HepG2 (cell line): ENCODE measurements around the gene NELFB. TPM values are rescaled to one million over a fixed set of nuclear protein-coding genes. Genes with fewer than 3 reads are reported as not detected.

Experiments used
- ATF2 ChIP-seq: sonication (generic); formaldehyde crosslinking; IDR thresholded peaks from 2 replicates; pipeline ENCODE4 v1.4.0; 2020; ENCODE audit warnings: missing genetic modification reagents
- BHLHE40 ChIP-seq: IDR thresholded peaks from 2 replicates; pipeline ENCODE4 v1.6.1; 2011; ENCODE audit warnings: low read length, improper control_type of control experiment
- CC2D1A ChIP-seq: sonication (generic); formaldehyde crosslinking; IDR thresholded peaks from 2 replicates; pipeline ENCODE4 v1.8.1; 2023; ENCODE audit warnings: mild to moderate bottlenecking, missing genetic modification reagents
- CREB3 ChIP-seq: sonication (generic); formaldehyde crosslinking; IDR thresholded peaks from 2 replicates; pipeline ENCODE4 v1.5.0; 2020; ENCODE audit warnings: missing genetic modification reagents
- DMTF1 ChIP-seq: sonication (generic); formaldehyde crosslinking; IDR thresholded peaks from 2 replicates; pipeline ENCODE4 v1.4.0; 2020; ENCODE audit warnings: mild to moderate bottlenecking, missing genetic modification reagents
- DPF2 ChIP-seq: sonication (generic); formaldehyde crosslinking; IDR thresholded peaks from 2 replicates; pipeline ENCODE4 v1.4.0; 2020; ENCODE audit warnings: mild to moderate bottlenecking, low read depth, missing genetic modification reagents, borderline replicate concordance
- GABPB1 ChIP-seq: IDR thresholded peaks from 2 replicates; pipeline ENCODE4 v1.6.1; 2016; ENCODE audit warnings: mild to moderate bottlenecking, missing genetic modification reagents, moderate library complexity, missing compliant biosample characterization
- KLF13 ChIP-seq: sonication (generic); formaldehyde crosslinking; IDR thresholded peaks from 2 replicates; pipeline ENCODE4 v1.4.0; 2020; ENCODE audit warnings: mild to moderate bottlenecking, missing genetic modification reagents
- MTF1 ChIP-seq: sonication (generic); formaldehyde crosslinking; IDR thresholded peaks from 2 replicates; pipeline ENCODE4 v1.5.0; 2020; ENCODE audit warnings: missing genetic modification reagents
- SP5 ChIP-seq: IDR thresholded peaks from 2 replicates; pipeline ENCODE4 v1.6.1; 2016; ENCODE audit warnings: low read depth, borderline replicate concordance
- ZBTB40 ChIP-seq, 2 experiments: fragments of 450-650 bp in 1 of 2; sonication (generic) in 1 of 2; formaldehyde crosslinking in 1 of 2; IDR thresholded peaks; 2 replicates each; pipeline versions ENCODE4 v1.6.1 to v1.8.0; 2016 to 2022; ENCODE audit warnings: antibody characterized with exemption in 1 of 2, mild to moderate bottlenecking in 1 of 2, missing genetic modification reagents in 1 of 2
- ZNF124 ChIP-seq: sonication (generic); formaldehyde crosslinking; IDR thresholded peaks from 2 replicates; pipeline ENCODE4 v1.4.0; 2020; ENCODE audit warnings: missing genetic modification reagents
- ZNF232 ChIP-seq: sonication (generic); formaldehyde crosslinking; IDR thresholded peaks from 2 replicates; pipeline ENCODE4 v1.4.0; 2020; ENCODE audit warnings: missing genetic modification reagents, borderline replicate concordance
- ZNF652 ChIP-seq: IDR thresholded peaks from 2 replicates; pipeline ENCODE4 v1.6.1; 2016; ENCODE audit warnings: low read depth, borderline replicate concordance
- ZNF709 ChIP-seq: sonication (generic); formaldehyde crosslinking; IDR thresholded peaks from 2 replicates; pipeline ENCODE4 v1.5.0; 2020; ENCODE audit warnings: mild to moderate bottlenecking, missing genetic modification reagents
- polyA plus RNA-seq, 8 experiments: library from polyadenylated mRNA; depleted of rRNA in 3 of 8; stranded (reverse) in 7 of 8; unstranded in 1 of 8; fragments of >200 nt; fragmentation: Illumina TruSeq in 4 of 8; extraction: Trizol in 4 of 8; gene quantifications; 2 replicates each; pipeline versions ENCODE4 v1.2.1 to v1.2.3, GENCODE V29; 2011 to 2016; ENCODE audit warnings: low read depth in 4 of 8, missing spikeins in 1 of 8, mixed read lengths in 1 of 8; ENCODE audit not compliant: insufficient read depth in 1 of 8
- total RNA-seq, 5 experiments: library from RNA; depleted of rRNA; stranded (reverse); fragments of >200 nt; fragmentation: Illumina TruSeq; extraction: Trizol; gene quantifications; 2 replicates each; pipeline ENCODE4 v1.2.3, GENCODE V29; 2016; ENCODE audit warnings: low read depth in 1 of 5

NELFB gene
- total and polyA plus RNA-seq, 2 of the 13 experiments (the other 11 are each of a cell fraction or from before 2014, with no cell fraction given), result 26.5 to 45.8 TPM

- TF ChIP-seq ZBTB40 (IDR thresholded peaks at IDR 0.05), result no peak
- TF ChIP-seq ZBTB40 (CRISPR knock-in tag; IDR thresholded peaks at IDR 0.05), result no peak; the same call in 1 of the 2 replicates
- no peak for TF ChIP-seq DMTF1 (CRISPR knock-in tag)
- TF ChIP-seq KLF13 (CRISPR knock-in tag), result no peak
- TF ChIP-seq ATF2 (CRISPR knock-in tag), result no peak; the same call in 1 of the 2 replicates
- TF ChIP-seq ZNF124, result no peak; the same call in 1 of the 2 replicates
- no peak for TF ChIP-seq DPF2 (CRISPR knock-in tag)
- no peak for TF ChIP-seq ZNF652
- TF ChIP-seq ZNF232 (CRISPR knock-in tag), result 0 out of 2 replicates have a peak, but pooled peaks have one; percentile 19
- no peak for TF ChIP-seq MTF1 (CRISPR knock-in tag)
- TF ChIP-seq SP5, result peak; percentile 67; the same call in 1 of the 2 replicates
- TF ChIP-seq ZNF709 (CRISPR knock-in tag), result peak; percentile 74; the same call in 1 of the 2 replicates
- peak; percentile 29; the same call in 1 of the 2 replicates for TF ChIP-seq CREB3
- TF ChIP-seq CC2D1A, result no peak
- peak; percentile 51 for TF ChIP-seq BHLHE40
- TF ChIP-seq GABPB1, result peak; percentile 78
Measured at GRCh38 chr9:137236238-137236935, 18.7 kb upstream of the NELFB start (continued).
